ENCODE data around the gene PPP1R12B.
"Not testable (repeated sequence)": the region's sequence is repeated elsewhere in the genome, so short reads cannot be mapped to it uniquely, and the experiment has no call there.

Gene PPP1R12B

GRCh38 chr1:202569393-202570322 lies 221.2 kb downstream of the PPP1R12B start:
- H3K27me3 ChIP-seq (ENCODE audit: control insufficient read depth in 1 of 2, insufficient read depth in 2 of 2, low read length in 2 of 2), result no peaks in the 10 kb centered on the region
- H3K36me3 ChIP-seq (ENCODE audit: insufficient read depth, low read length), result peaks cover 90% of the 10 kb centered on the region
- H3K9ac ChIP-seq (ENCODE audit: low read length), result no peak overlapping the region
- H3K4me3 ChIP-seq (ENCODE audit: low read depth in 1 of 2, low read length in 2 of 2), result no peak overlapping the region
- no peaks in the 10 kb centered on the region for H3K9me3 ChIP-seq (ENCODE audit: low read length)
- peaks cover 98% of the 10 kb centered on the region for H3K4me1 ChIP-seq (ENCODE audit: insufficient read depth, low read length)
- H3K27ac ChIP-seq (ENCODE audit: low read depth, low read length), result peak overlapping the region; percentile 51

- Histone ChIP-seq H3K36me3 (ENCODE audit: insufficient read depth, low read length) (peaks cover 83% of the 10 kb centered on the region), H3K4me3 (ENCODE audit: low read depth in 1 of 2, low read length in 2 of 2) (no peak overlapping the region), H3K4me1 (ENCODE audit: insufficient read depth, low read length) (peaks cover 97% of the 10 kb centered on the region), H3K9ac (ENCODE audit: low read length) (no peak overlapping the region), H3K27ac (ENCODE audit: low read depth, low read length) (peak overlapping the region; percentile 24), H3K27me3 (ENCODE audit: control insufficient read depth in 1 of 2, insufficient read depth in 2 of 2, low read length in 2 of 2) (no peaks in the 10 kb centered on the region), H3K9me3 (ENCODE audit: low read length) (no peaks in the 10 kb centered on the region)
These were observed 223.3 kb downstream of the PPP1R12B start for GRCh38 chr1:202571719-202572339.

GRCh38 chr1:202572867-202573266 lies 224.4 kb downstream of the PPP1R12B start:
- H3K4me3 ChIP-seq (ENCODE audit: low read depth in 1 of 2, low read length in 2 of 2), result no peak overlapping the region
- H3K36me3 ChIP-seq (ENCODE audit: insufficient read depth, low read length), result peaks cover 73% of the 10 kb centered on the region
- peaks cover 97% of the 10 kb centered on the region for H3K4me1 ChIP-seq (ENCODE audit: insufficient read depth, low read length)
- peak overlapping the region; percentile 8 for H3K9ac ChIP-seq (ENCODE audit: low read length)
- H3K27ac ChIP-seq (ENCODE audit: low read depth, low read length), result no peak overlapping the region
- no peaks in the 10 kb centered on the region for H3K9me3 ChIP-seq (ENCODE audit: low read length)
- no peaks in the 10 kb centered on the region for H3K27me3 ChIP-seq (ENCODE audit: control insufficient read depth in 1 of 2, insufficient read depth in 2 of 2, low read length in 2 of 2)

- Histone ChIP-seq H3K27ac (ENCODE audit: low read depth, low read length) (peak overlapping the region; percentile 20), H3K9ac (ENCODE audit: low read length) (no peak overlapping the region), H3K36me3 (ENCODE audit: insufficient read depth, low read length) (peaks cover 52% of the 10 kb centered on the region), H3K4me3 (ENCODE audit: low read depth in 1 of 2, low read length in 2 of 2) (no peak overlapping the region), H3K9me3 (ENCODE audit: low read length) (no peaks in the 10 kb centered on the region), H3K4me1 (ENCODE audit: insufficient read depth, low read length) (peaks cover 98% of the 10 kb centered on the region), H3K27me3 (ENCODE audit: control insufficient read depth in 1 of 2, insufficient read depth in 2 of 2, low read length in 2 of 2) (no peaks in the 10 kb centered on the region)
These were observed 227.6 kb downstream of the PPP1R12B start for GRCh38 chr1:202575918-202576653.

DNA sequence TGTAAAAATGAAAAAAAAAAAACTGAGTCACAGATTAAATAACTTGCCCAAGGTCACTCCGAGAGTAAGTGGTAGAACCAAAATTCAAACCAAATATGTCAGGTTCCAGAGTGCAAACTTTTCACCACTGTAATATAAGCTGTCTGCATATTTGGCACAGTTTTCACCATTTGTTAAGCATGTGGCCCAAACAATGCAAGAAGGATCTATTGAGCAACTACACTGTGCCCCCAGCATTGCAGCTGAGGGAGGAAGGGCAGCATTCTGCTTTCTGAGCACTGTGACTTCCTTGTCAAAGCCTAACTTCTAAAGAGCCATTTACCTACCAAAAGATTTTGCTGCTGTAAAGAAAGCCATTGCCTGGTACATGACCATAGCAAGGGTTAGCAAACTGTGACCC lies 228.3 kb downstream of the PPP1R12B start:
- no peaks in the 10 kb centered on the region for H3K9me3 ChIP-seq (ENCODE audit: low read length)
- H3K36me3 ChIP-seq (ENCODE audit: insufficient read depth, low read length), result peaks cover 55% of the 10 kb centered on the region
- no peak overlapping the region for H3K9ac ChIP-seq (ENCODE audit: low read length)
- H3K4me1 ChIP-seq (ENCODE audit: insufficient read depth, low read length), result peaks cover 91% of the 10 kb centered on the region
- H3K4me3 ChIP-seq (ENCODE audit: low read depth in 1 of 2, low read length in 2 of 2), result no peak overlapping the region
- H3K27me3 ChIP-seq (ENCODE audit: control insufficient read depth in 1 of 2, insufficient read depth in 2 of 2, low read length in 2 of 2), result no peaks in the 10 kb centered on the region
- peak overlapping the region; percentile 55 for H3K27ac ChIP-seq (ENCODE audit: low read depth, low read length)

DNA sequence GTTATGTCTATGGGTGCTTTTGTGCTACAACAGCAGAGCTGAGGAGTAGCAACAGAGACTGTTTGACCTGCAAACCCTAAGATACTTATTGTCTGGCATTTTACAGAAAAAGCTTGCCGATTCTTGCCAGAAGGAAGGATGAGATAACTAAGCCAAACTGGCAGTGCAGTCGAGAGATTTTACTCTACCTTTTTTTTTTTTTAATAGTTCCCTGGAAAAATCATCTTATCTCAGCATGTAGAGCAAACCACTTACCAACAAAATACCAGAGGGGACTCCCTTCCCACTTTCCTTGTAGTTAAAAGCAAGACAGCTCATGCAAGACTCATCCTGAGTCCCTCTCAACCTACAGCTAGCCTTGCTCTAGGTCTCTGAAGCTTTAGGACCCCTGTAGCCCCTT lies 228.9 kb downstream of the PPP1R12B start:
- no peaks in the 10 kb centered on the region for H3K27me3 ChIP-seq (ENCODE audit: control insufficient read depth in 1 of 2, insufficient read depth in 2 of 2, low read length in 2 of 2)
- no peaks in the 10 kb centered on the region for H3K9me3 ChIP-seq (ENCODE audit: low read length)
- H3K4me3 ChIP-seq (ENCODE audit: low read depth in 1 of 2, low read length in 2 of 2), result no peak overlapping the region
- peaks cover 86% of the 10 kb centered on the region for H3K4me1 ChIP-seq (ENCODE audit: insufficient read depth, low read length)
- no peak overlapping the region for H3K9ac ChIP-seq (ENCODE audit: low read length)
- peaks cover 55% of the 10 kb centered on the region for H3K36me3 ChIP-seq (ENCODE audit: insufficient read depth, low read length)
- H3K27ac ChIP-seq (ENCODE audit: low read depth, low read length), result peak overlapping the region; percentile 55

- peaks cover 79% of the 10 kb centered on the region for H3K4me1 ChIP-seq (ENCODE audit: insufficient read depth, low read length)
- H3K4me3 ChIP-seq (ENCODE audit: low read depth in 1 of 2, low read length in 2 of 2), result peak overlapping the region in 1 of 2 donors; percentile 1
- H3K9ac ChIP-seq (ENCODE audit: low read length), result no peak overlapping the region
- H3K9me3 ChIP-seq (ENCODE audit: low read length), result no peaks in the 10 kb centered on the region
- H3K36me3 ChIP-seq (ENCODE audit: insufficient read depth, low read length), result peaks cover 53% of the 10 kb centered on the region
- peak overlapping the region; percentile 55 for H3K27ac ChIP-seq (ENCODE audit: low read depth, low read length)
- no peaks in the 10 kb centered on the region for H3K27me3 ChIP-seq (ENCODE audit: control insufficient read depth in 1 of 2, insufficient read depth in 2 of 2, low read length in 2 of 2)
These were observed 229.6 kb downstream of the PPP1R12B start for GRCh38 chr1:202578001-202578504.

DNA sequence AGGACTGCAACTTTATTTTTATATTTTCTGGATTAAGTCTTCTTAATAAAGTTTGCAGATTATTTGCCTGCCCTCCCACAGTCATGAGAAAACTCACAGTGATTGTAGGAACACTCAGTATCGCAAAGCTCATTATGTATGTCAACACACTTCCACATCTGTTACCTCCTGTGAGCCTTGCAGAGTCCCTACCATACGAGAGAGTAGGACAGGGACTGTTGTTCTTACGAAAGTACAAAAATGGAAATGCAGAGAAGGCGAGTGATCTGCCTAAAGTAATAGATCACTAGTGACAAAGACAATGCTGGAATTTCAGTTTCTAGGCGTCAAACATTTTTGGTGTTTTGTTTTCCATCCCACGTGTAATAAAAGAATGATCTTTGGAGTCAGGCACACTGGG lies 230.1 kb downstream of the PPP1R12B start:
- Histone ChIP-seq H3K27me3 (ENCODE audit: control insufficient read depth in 1 of 2, insufficient read depth in 2 of 2, low read length in 2 of 2) (no peaks in the 10 kb centered on the region), H3K4me1 (ENCODE audit: insufficient read depth, low read length) (peaks cover 74% of the 10 kb centered on the region), H3K4me3 (ENCODE audit: low read depth in 1 of 2, low read length in 2 of 2) (no peak overlapping the region), H3K27ac (ENCODE audit: low read depth, low read length) (peak overlapping the region; percentile 55), H3K9me3 (ENCODE audit: low read length) (no peaks in the 10 kb centered on the region), H3K9ac (ENCODE audit: low read length) (no peak overlapping the region), H3K36me3 (ENCODE audit: insufficient read depth, low read length) (peaks cover 53% of the 10 kb centered on the region)

DNA sequence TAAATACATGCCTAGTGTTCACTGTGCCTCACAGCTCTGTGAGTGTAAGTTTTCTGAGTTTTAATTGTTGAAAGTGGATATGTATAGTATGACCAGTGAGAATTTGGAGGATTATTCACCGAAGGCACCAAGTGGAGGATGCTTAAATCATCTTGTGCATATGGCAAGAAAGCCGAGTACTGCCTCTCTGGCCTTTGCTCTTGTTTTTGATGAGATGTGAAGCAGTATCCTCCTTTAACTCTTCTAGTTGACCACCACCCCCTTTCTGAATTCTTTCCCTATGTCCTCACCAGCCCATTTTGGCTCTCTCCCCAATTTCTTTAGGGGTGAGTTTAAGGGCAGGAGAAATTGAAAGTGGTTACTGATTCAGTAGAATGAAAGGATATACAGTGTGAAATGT lies 231.3 kb downstream of the PPP1R12B start:
- Histone ChIP-seq H3K36me3 (ENCODE audit: insufficient read depth, low read length) (peaks cover 50% of the 10 kb centered on the region), H3K4me3 (ENCODE audit: low read depth in 1 of 2, low read length in 2 of 2) (no peak overlapping the region), H3K9me3 (ENCODE audit: low read length) (no peaks in the 10 kb centered on the region), H3K9ac (ENCODE audit: low read length) (no peak overlapping the region), H3K4me1 (ENCODE audit: insufficient read depth, low read length) (peaks cover 66% of the 10 kb centered on the region), H3K27ac (ENCODE audit: low read depth, low read length) (peak overlapping the region; percentile 35), H3K27me3 (ENCODE audit: control insufficient read depth in 1 of 2, insufficient read depth in 2 of 2, low read length in 2 of 2) (no peaks in the 10 kb centered on the region)

GRCh38 chr1:202580619-202581018 lies 232.1 kb downstream of the PPP1R12B start:
- Histone ChIP-seq H3K4me3 (ENCODE audit: low read depth in 1 of 2, low read length in 2 of 2) (no peak overlapping the region), H3K36me3 (ENCODE audit: insufficient read depth, low read length) (peaks cover 42% of the 10 kb centered on the region), H3K27me3 (ENCODE audit: control insufficient read depth in 1 of 2, insufficient read depth in 2 of 2, low read length in 2 of 2) (no peaks in the 10 kb centered on the region), H3K9ac (ENCODE audit: low read length) (no peak overlapping the region), H3K4me1 (ENCODE audit: insufficient read depth, low read length) (peaks cover 66% of the 10 kb centered on the region), H3K27ac (ENCODE audit: low read depth, low read length) (peak overlapping the region; percentile 35), H3K9me3 (ENCODE audit: low read length) (no peaks in the 10 kb centered on the region)

DNA sequence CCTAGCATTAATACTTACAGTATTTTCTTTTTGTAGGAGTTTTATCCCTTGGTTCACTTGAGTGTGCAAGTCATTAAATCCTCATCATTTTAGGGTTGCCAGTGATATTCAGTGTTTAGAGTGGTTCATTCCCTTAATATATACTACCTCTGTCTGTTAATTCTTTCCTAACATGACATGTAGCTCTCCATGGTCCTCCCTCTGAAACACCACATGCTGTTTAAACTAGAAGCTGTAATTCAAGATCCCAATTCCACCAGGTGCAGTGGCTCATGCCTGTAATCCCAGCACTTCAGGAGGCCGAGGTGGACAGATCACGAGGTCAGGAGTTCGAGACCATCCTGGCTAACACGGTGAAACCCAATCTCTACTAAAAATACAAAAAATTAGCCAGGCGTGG lies 233.9 kb downstream of the PPP1R12B start:
- H3K4me3 ChIP-seq (ENCODE audit: low read depth in 1 of 2, low read length in 2 of 2); H3K27ac ChIP-seq (ENCODE audit: low read depth, low read length); H3K9ac ChIP-seq (ENCODE audit: low read length); H3K9me3 ChIP-seq (ENCODE audit: low read length); H3K27me3 ChIP-seq (ENCODE audit: control insufficient read depth in 1 of 2, insufficient read depth in 2 of 2, low read length in 2 of 2): not testable (repeated sequence)
- peaks cover 66% of the 10 kb centered on the region for H3K4me1 ChIP-seq (ENCODE audit: insufficient read depth, low read length)
- H3K36me3 ChIP-seq (ENCODE audit: insufficient read depth, low read length), result peaks cover 42% of the 10 kb centered on the region

Measured in muscle layer of colon (tissue), 2 donors.